Astrocyte (in vitro differentiated cells and primary cell): ENCODE results near the gene PCK1. TPM values are rescaled to one million over a fixed set of nuclear protein-coding genes. Genes with fewer than 3 reads are reported as not detected.

ENCODE experiments used
- DNase-seq: peaks from one replicate; pipeline ENCODE4 v3.0.0-alpha.2; 2010; ENCODE audit warnings: low read depth
- FAIRE-seq: peaks from 2 replicates; lab custom pipeline; 2011; peaks lifted over from hg19 to GRCh38; lab: Jason Lieb, UNC
- H2AFZ ChIP-seq: 2 replicates; pipeline ENCODE4 v1.6.0; 2012; ENCODE audit warnings: low read depth, low read length, inconsistent platforms
- H3K27ac ChIP-seq: 2 replicates; pipeline ENCODE4 v1.5.1; 2011; ENCODE audit warnings: low read depth, low read length, inconsistent platforms
- H3K27me3 ChIP-seq: 2 replicates; pipeline ENCODE4 v1.6.0; 2011; ENCODE audit warnings: low read length, inconsistent platforms; ENCODE audit not compliant: insufficient read depth
- H3K36me3 ChIP-seq: 2 replicates; pipeline ENCODE4 v1.5.1; 2011; ENCODE audit warnings: low read length, inconsistent platforms; ENCODE audit not compliant: insufficient read depth
- H3K4me1 ChIP-seq: 2 replicates; pipeline ENCODE4 v1.5.1; 2011; ENCODE audit warnings: low read length, inconsistent platforms; ENCODE audit not compliant: insufficient read depth
- H3K4me2 ChIP-seq: 2 replicates; pipeline ENCODE4 v1.6.0; 2012; ENCODE audit warnings: low read length, inconsistent platforms
- H3K4me3 ChIP-seq: 2 replicates; pipeline ENCODE4 v1.5.1; 2011; ENCODE audit warnings: low read depth, mild to moderate bottlenecking, low read length, inconsistent platforms; ENCODE audit not compliant: insufficient read depth
- H3K79me2 ChIP-seq: 2 replicates; pipeline ENCODE4 v1.6.0; 2012; ENCODE audit warnings: mild to moderate bottlenecking, low read length, inconsistent platforms; ENCODE audit not compliant: insufficient read depth
- H3K9ac ChIP-seq: 2 replicates; pipeline ENCODE4 v1.6.0; 2012; ENCODE audit warnings: mild to moderate bottlenecking, low read length, inconsistent platforms
- H3K9me3 ChIP-seq: 2 replicates; pipeline ENCODE4 v1.5.1; 2012; ENCODE audit warnings: low read depth, mild to moderate bottlenecking, low read length, inconsistent platforms; ENCODE audit not compliant: insufficient read depth
- H4K20me1 ChIP-seq: 2 replicates; pipeline ENCODE4 v1.6.0; 2012; ENCODE audit warnings: low read length, inconsistent platforms; ENCODE audit not compliant: insufficient read depth
- H3K27ac Mint-ChIP-seq: one replicate; pipeline ENCODE4 v1.8.0; 2021; ENCODE audit warnings: mild to moderate bottlenecking, mixed read lengths; ENCODE audit not compliant: unreplicated experiment
- H3K27me3 Mint-ChIP-seq: one replicate; pipeline ENCODE4 v1.8.0; 2021; ENCODE audit warnings: low read depth, mixed read lengths; ENCODE audit not compliant: unreplicated experiment
- H3K36me3 Mint-ChIP-seq: one replicate; pipeline ENCODE4 v1.8.0; 2021; ENCODE audit warnings: low read depth, mixed read lengths; ENCODE audit not compliant: unreplicated experiment
- H3K4me1 Mint-ChIP-seq: one replicate; pipeline ENCODE4 v1.8.0; 2021; ENCODE audit warnings: low read depth, mixed read lengths; ENCODE audit not compliant: unreplicated experiment
- H3K4me3 Mint-ChIP-seq: one replicate; pipeline ENCODE4 v1.8.0; 2021; ENCODE audit warnings: mild to moderate bottlenecking, moderate library complexity, mixed read lengths; ENCODE audit not compliant: unreplicated experiment
- H3K9me3 Mint-ChIP-seq: one replicate; pipeline ENCODE4 v1.8.0; 2021; ENCODE audit warnings: mild to moderate bottlenecking, mixed read lengths; ENCODE audit not compliant: unreplicated experiment
- EZH2 ChIP-seq: IDR thresholded peaks from 2 replicates; pipeline ENCODE4 v1.6.1; 2012; ENCODE audit warnings: mild to moderate bottlenecking, low read length, inconsistent platforms; ENCODE audit not compliant: insufficient read depth
- total RNA-seq: library from RNA; stranded (reverse); gene quantifications from 2 replicates; pipeline ENCODE4 v1.2.1, GENCODE V29; 2021
- TF ChIP-seq, protein P1 (sequence below): IDR thresholded peaks from 2 replicates; pipeline ENCODE4 v1.5.1; 2011; ENCODE audit warnings: low read depth, mild to moderate bottlenecking, inconsistent platforms, low read length, moderate library complexity; ENCODE audit not compliant: insufficient read depth

The PCK1 gene
- total RNA-seq, 1 donor from 2014 or later = not detected

DNA sequence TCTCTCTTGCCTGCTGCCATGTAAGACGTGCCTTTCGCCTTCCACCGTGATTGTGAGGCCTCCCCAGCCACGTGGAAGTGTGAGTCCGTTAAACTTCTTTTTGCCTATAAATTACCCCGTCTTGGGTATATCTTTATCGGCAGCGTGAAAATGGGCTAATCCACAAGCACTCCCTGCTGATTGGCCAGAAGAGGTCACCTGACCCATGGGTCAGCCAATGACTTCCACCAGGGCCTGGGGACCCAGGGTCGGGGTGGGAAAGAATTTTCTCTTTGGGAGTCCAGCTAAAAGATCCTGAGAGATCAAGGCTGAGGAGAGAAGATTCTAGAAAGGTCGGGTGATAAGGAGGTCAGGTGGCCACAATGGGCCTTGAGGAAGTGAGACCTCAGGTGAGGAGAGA, 42.2 kb downstream of the PCK1 start:
- Mint-ChIP-seq H3K9me3 (peaks cover 1% of the 10 kb centered on the region), H3K4me1 (no peaks in the 10 kb centered on the region), H3K27ac (no peak overlapping the region), H3K27me3 (peaks cover 38% of the 10 kb centered on the region), H3K4me3 (no peak overlapping the region), H3K36me3 (no peaks in the 10 kb centered on the region)
- H3K9me3 ChIP-seq = no peaks in the 10 kb centered on the region
- H3K27ac ChIP-seq = no peak overlapping the region
- H3K36me3 ChIP-seq = no peaks in the 10 kb centered on the region
- H4K20me1 ChIP-seq = no peaks in the 10 kb centered on the region
- H3K79me2 ChIP-seq = no peaks in the 10 kb centered on the region
- H3K9ac ChIP-seq = no peak overlapping the region
- DNase-seq (no peak), FAIRE-seq (no peak)
- no peak overlapping the region for H2AFZ ChIP-seq
- no peaks in the 10 kb centered on the region for H3K4me1 ChIP-seq
- H3K4me3 ChIP-seq = no peak overlapping the region
- TF ChIP-seq, protein P1, sequence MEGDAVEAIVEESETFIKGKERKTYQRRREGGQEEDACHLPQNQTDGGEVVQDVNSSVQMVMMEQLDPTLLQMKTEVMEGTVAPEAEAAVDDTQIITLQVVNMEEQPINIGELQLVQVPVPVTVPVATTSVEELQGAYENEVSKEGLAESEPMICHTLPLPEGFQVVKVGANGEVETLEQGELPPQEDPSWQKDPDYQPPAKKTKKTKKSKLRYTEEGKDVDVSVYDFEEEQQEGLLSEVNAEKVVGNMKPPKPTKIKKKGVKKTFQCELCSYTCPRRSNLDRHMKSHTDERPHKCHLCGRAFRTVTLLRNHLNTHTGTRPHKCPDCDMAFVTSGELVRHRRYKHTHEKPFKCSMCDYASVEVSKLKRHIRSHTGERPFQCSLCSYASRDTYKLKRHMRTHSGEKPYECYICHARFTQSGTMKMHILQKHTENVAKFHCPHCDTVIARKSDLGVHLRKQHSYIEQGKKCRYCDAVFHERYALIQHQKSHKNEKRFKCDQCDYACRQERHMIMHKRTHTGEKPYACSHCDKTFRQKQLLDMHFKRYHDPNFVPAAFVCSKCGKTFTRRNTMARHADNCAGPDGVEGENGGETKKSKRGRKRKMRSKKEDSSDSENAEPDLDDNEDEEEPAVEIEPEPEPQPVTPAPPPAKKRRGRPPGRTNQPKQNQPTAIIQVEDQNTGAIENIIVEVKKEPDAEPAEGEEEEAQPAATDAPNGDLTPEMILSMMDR = no peak
- TF ChIP-seq EZH2 = no peak
- H3K27me3 ChIP-seq = peaks cover 17% of the 10 kb centered on the region
- no peak overlapping the region for H3K4me2 ChIP-seq

DNA sequence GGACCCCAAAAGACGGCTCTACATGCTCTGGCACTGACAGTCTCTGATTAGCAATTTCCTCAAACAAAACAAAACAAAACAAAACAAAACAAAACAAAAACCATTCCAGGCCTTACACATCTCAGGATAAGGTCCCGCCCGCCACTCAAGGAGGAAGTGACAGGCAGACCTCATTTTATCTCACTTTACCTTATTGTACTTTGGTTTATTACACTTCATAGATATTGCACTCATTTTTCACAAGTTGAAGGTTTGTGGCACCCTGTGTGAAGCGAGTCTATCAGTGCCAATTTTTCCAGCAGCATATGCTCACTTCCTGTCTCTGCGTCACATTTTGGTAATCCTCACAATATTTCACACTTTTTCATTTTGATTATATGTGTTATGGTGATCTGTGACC, 44.1 kb downstream of the PCK1 start:
- Histone ChIP-seq H3K4me2 (no peak overlapping the region), H4K20me1 (no peaks in the 10 kb centered on the region), H3K79me2 (no peaks in the 10 kb centered on the region), H3K4me3 (no peak overlapping the region), H3K4me1 (no peaks in the 10 kb centered on the region), H3K27me3 (peaks cover 17% of the 10 kb centered on the region), H3K9me3 (no peaks in the 10 kb centered on the region), H3K36me3 (no peaks in the 10 kb centered on the region), H3K9ac (no peak overlapping the region), H3K27ac (no peak overlapping the region), H2AFZ (no peak overlapping the region)
- Mint-ChIP-seq H3K36me3 (no peaks in the 10 kb centered on the region), H3K4me3 (no peak overlapping the region), H3K4me1 (no peaks in the 10 kb centered on the region), H3K9me3 (peaks cover 1% of the 10 kb centered on the region), H3K27ac (no peak overlapping the region), H3K27me3 (peaks cover 43% of the 10 kb centered on the region)
- FAIRE-seq = no peak
- TF ChIP-seq, protein P1 = no peak
- TF ChIP-seq EZH2 = no peak
- no peak for DNase-seq

DNA sequence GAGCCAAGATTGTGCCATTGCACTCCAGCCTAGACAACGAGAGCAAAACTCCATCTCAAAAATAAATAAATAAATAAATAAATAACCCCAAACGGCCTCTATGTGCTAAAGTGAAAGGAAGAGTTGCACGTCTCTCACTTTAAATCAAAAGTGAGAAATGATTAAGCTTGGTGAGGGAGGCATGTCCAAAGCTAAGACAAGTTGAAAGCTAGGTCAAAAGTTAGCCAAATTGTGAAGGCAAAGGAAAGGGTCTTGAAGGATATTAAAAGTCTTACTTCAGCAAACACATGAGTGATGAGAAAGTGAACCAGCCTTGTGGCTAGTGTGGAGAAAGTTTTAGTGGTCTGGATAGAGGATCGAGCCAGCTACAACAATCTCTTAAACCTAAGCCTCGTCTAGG, 45.0 kb downstream of the PCK1 start:
- no peaks in the 10 kb centered on the region for H3K36me3 Mint-ChIP-seq
- H3K4me3 Mint-ChIP-seq = no peak overlapping the region
- DNase-seq = no peak
- no peak for FAIRE-seq
- Histone ChIP-seq H3K4me2 (no peak overlapping the region), H3K27ac (no peak overlapping the region), H3K9ac (no peak overlapping the region), H3K9me3 (no peaks in the 10 kb centered on the region), H3K27me3 (peaks cover 17% of the 10 kb centered on the region), H3K4me3 (no peak overlapping the region), H4K20me1 (no peaks in the 10 kb centered on the region), H3K36me3 (no peaks in the 10 kb centered on the region), H2AFZ (no peak overlapping the region), H3K79me2 (no peaks in the 10 kb centered on the region), H3K4me1 (no peaks in the 10 kb centered on the region)
- H3K9me3 Mint-ChIP-seq = peaks cover 1% of the 10 kb centered on the region
- TF ChIP-seq EZH2 = no peak
- TF ChIP-seq, protein P1 = no peak
- no peak overlapping the region for H3K27ac Mint-ChIP-seq
- no peaks in the 10 kb centered on the region for H3K4me1 Mint-ChIP-seq
- peaks cover 50% of the 10 kb centered on the region for H3K27me3 Mint-ChIP-seq
